ENCODE measurements around the gene SH3BGR.

Gene SH3BGR

DNA sequence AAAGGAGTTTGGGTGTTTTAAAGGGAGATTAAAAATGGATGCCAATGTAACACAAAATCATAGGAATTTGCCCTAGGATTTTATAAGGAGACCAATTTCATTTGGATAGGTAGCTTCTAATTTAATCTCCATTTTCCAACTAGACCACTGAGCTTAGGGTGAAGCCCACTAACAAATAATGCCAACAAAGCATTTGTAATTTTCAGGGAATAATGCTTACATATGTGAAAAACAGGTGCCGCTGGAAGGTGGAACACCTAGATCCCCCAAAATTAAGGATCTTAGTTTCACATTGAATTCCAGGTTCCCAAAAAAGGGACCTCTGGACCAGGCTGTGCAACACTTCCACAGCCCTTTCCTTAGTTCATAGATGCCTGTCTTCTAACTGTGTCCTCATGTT lies 94.8 kb downstream of the SH3BGR start:
- H3K4me3 ChIP-seq (ENCODE audit: severe bottlenecking), result no peak overlapping the region
- no peak overlapping the region for H3K27ac ChIP-seq (ENCODE audit: poor library complexity, severe bottlenecking)
- DNase-seq (ENCODE audit: low spot score) (no peak), ATAC-seq (ENCODE audit: low read depth) (no peak)
- no peaks in the 10 kb centered on the region for H3K9me3 ChIP-seq (ENCODE audit: severe bottlenecking)
- no peaks in the 10 kb centered on the region for H3K27me3 ChIP-seq (ENCODE audit: insufficient read depth, poor library complexity, severe bottlenecking)
- H3K36me3 ChIP-seq (ENCODE audit: low read depth), result no peaks in the 10 kb centered on the region
- no peaks in the 10 kb centered on the region for H3K4me1 ChIP-seq (ENCODE audit: insufficient read depth, poor library complexity, severe bottlenecking)
- TF ChIP-seq, protein P1, sequence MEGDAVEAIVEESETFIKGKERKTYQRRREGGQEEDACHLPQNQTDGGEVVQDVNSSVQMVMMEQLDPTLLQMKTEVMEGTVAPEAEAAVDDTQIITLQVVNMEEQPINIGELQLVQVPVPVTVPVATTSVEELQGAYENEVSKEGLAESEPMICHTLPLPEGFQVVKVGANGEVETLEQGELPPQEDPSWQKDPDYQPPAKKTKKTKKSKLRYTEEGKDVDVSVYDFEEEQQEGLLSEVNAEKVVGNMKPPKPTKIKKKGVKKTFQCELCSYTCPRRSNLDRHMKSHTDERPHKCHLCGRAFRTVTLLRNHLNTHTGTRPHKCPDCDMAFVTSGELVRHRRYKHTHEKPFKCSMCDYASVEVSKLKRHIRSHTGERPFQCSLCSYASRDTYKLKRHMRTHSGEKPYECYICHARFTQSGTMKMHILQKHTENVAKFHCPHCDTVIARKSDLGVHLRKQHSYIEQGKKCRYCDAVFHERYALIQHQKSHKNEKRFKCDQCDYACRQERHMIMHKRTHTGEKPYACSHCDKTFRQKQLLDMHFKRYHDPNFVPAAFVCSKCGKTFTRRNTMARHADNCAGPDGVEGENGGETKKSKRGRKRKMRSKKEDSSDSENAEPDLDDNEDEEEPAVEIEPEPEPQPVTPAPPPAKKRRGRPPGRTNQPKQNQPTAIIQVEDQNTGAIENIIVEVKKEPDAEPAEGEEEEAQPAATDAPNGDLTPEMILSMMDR (IDR thresholded peaks at IDR 0.05; ENCODE audit: poor library complexity, severe bottlenecking), result no peak

- H3K36me3 ChIP-seq (ENCODE audit: low read depth), result no peaks in the 10 kb centered on the region
- no peaks in the 10 kb centered on the region for H3K9me3 ChIP-seq (ENCODE audit: severe bottlenecking)
- H3K27me3 ChIP-seq (ENCODE audit: insufficient read depth, poor library complexity, severe bottlenecking), result peaks cover 14% of the 10 kb centered on the region
- TF ChIP-seq, protein P1 (IDR thresholded peaks at IDR 0.05; ENCODE audit: poor library complexity, severe bottlenecking), result no peak
- DNase-seq (ENCODE audit: low spot score), result no peak
- no peak overlapping the region for H3K4me3 ChIP-seq (ENCODE audit: severe bottlenecking)
- H3K4me1 ChIP-seq (ENCODE audit: insufficient read depth, poor library complexity, severe bottlenecking), result no peaks in the 10 kb centered on the region
- no peak for ATAC-seq (ENCODE audit: low read depth)
- no peak overlapping the region for H3K27ac ChIP-seq (ENCODE audit: poor library complexity, severe bottlenecking)
Observed at GRCh38 chr21:39552856-39553255, 101.1 kb downstream of the SH3BGR start.

GRCh38 chr21:39553331-39553730 lies 101.6 kb downstream of the SH3BGR start:
- H3K27ac ChIP-seq (ENCODE audit: poor library complexity, severe bottlenecking), result no peak overlapping the region
- no peaks in the 10 kb centered on the region for H3K4me1 ChIP-seq (ENCODE audit: insufficient read depth, poor library complexity, severe bottlenecking)
- ATAC-seq (ENCODE audit: low read depth), result no peak
- TF ChIP-seq, protein P1 (IDR thresholded peaks at IDR 0.05; ENCODE audit: poor library complexity, severe bottlenecking), result no peak
- H3K27me3 ChIP-seq (ENCODE audit: insufficient read depth, poor library complexity, severe bottlenecking), result peaks cover 14% of the 10 kb centered on the region
- no peak overlapping the region for H3K4me3 ChIP-seq (ENCODE audit: severe bottlenecking)
- DNase-seq (ENCODE audit: low spot score), result no peak
- H3K36me3 ChIP-seq (ENCODE audit: low read depth), result no peaks in the 10 kb centered on the region
- no peaks in the 10 kb centered on the region for H3K9me3 ChIP-seq (ENCODE audit: severe bottlenecking)

DNA sequence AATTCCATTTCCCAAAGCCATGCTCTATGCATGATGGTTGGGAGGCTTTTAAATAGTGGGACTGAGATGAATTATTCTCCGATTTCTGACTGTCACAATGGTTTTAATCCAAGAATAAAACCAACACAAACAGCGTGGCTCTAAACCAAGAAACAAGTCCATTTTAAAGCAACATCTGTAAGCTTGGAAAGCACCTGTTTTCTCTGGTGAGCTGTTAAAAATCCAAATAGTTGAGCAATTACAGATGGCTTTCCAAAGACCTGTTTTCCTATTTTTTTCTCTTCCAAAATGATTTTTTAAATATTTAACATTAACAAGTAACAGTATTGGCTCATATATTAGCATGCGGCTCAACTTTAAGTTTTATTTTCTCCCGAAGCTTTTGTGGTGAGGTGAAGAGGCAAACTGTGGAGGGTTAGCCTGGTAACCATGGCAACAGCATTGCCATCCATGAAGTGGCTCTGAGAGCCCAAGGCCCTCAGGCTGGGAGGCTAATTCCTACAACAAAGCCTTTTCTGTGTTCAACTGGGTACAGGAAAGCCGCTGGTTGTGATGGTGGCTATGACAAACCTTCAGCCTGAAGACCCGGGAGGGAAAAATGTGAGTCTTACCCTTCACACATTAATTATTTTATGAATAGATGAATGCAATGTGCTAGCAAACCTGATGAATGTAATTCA lies 104.3 kb downstream of the SH3BGR start:
- H3K9me3 ChIP-seq (ENCODE audit: severe bottlenecking), result no peaks in the 10 kb centered on the region
- ATAC-seq (ENCODE audit: low read depth) (no peak), DNase-seq (ENCODE audit: low spot score) (no peak)
- peaks cover 14% of the 10 kb centered on the region for H3K27me3 ChIP-seq (ENCODE audit: insufficient read depth, poor library complexity, severe bottlenecking)
- no peaks in the 10 kb centered on the region for H3K36me3 ChIP-seq (ENCODE audit: low read depth)
- no peaks in the 10 kb centered on the region for H3K4me1 ChIP-seq (ENCODE audit: insufficient read depth, poor library complexity, severe bottlenecking)
- no peak overlapping the region for H3K27ac ChIP-seq (ENCODE audit: poor library complexity, severe bottlenecking)
- TF ChIP-seq, protein P1 (IDR thresholded peaks at IDR 0.05; ENCODE audit: poor library complexity, severe bottlenecking), result no peak
- H3K4me3 ChIP-seq (ENCODE audit: severe bottlenecking), result no peak overlapping the region

DNA sequence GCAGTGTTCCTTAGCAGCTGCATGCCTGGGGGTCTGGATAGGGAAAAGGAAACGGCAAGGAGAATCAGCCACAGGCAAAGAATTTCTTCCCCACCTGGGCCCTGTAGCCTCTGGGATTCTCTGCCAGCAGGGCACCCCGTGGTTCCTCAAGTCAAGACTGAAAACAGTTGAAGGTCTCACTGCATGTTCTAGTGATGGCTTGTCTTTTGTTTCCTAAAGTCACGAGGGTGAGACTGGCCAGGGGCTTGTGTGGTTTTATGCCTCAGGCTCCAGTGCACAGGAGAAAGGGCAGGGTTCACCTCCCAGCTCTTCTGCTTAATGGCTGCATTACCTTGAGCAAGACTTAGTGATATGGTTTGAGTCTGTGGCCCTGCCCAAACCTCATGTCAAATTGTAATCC lies 107.7 kb downstream of the SH3BGR start:
- Histone ChIP-seq H3K27me3 (ENCODE audit: insufficient read depth, poor library complexity, severe bottlenecking) (peaks cover 10% of the 10 kb centered on the region), H3K4me1 (ENCODE audit: insufficient read depth, poor library complexity, severe bottlenecking) (no peaks in the 10 kb centered on the region), H3K36me3 (ENCODE audit: low read depth) (no peaks in the 10 kb centered on the region), H3K4me3 (ENCODE audit: severe bottlenecking) (no peak overlapping the region), H3K27ac (ENCODE audit: poor library complexity, severe bottlenecking) (no peak overlapping the region), H3K9me3 (ENCODE audit: severe bottlenecking) (no peaks in the 10 kb centered on the region)
- DNase-seq (ENCODE audit: low spot score) (no peak), ATAC-seq (ENCODE audit: low read depth) (no peak)
- TF ChIP-seq, protein P1 (IDR thresholded peaks at IDR 0.05; ENCODE audit: poor library complexity, severe bottlenecking), result no peak
